GM10266 (cell line): Measurements from ENCODE around the gene CLASP1.
"Not testable (repeated sequence)": the region's sequence is repeated elsewhere in the genome, so short reads cannot be mapped to it uniquely, and the experiment has no call there.

Source experiments
- DNase-seq: peaks from one replicate; pipeline ENCODE4 v3.0.0; 2012; ENCODE audit errors: extremely low spot score
- CTCF ChIP-seq: IDR thresholded peaks from 2 replicates; pipeline ENCODE4 v1.5.1; 2012; ENCODE audit warnings: mild to moderate bottlenecking, low read depth; ENCODE audit not compliant: control insufficient read depth, insufficient read depth; ENCODE audit errors: missing control alignments

CLASP1 gene

DNA sequence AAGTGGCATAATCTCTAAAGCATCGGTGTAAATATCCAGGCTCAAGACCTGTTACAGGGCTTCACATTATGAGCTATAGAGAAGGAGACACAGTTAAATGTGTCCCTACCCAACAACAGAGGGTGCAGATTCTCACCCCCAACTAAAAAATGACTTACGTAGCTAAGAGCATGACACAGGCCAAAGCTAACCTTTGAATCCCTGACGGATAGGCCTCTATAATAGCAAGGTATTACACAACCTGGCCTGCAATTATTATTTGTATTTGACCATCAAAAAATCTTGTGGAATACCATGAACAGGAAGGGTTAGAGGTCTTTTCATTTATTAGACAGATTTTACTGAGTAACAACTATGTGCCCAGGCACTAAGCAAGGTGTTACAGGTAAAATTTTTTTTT is 73.5 kb downstream of the CLASP1 start:
- no peak for DNase-seq
- TF ChIP-seq CTCF: no peak

- DNase-seq: no peak
- no peak for TF ChIP-seq CTCF
These were observed 78.6 kb downstream of the CLASP1 start for GRCh38 chr2:121570667-121571055.

GRCh38 chr2:121570036-121570666 is 79.1 kb downstream of the CLASP1 start:
- TF ChIP-seq CTCF: no peak
- no peak for DNase-seq

- no peak for TF ChIP-seq CTCF
- DNase-seq: no peak
These were observed 81.3 kb downstream of the CLASP1 start for GRCh38 chr2:121567957-121568409.

DNA sequence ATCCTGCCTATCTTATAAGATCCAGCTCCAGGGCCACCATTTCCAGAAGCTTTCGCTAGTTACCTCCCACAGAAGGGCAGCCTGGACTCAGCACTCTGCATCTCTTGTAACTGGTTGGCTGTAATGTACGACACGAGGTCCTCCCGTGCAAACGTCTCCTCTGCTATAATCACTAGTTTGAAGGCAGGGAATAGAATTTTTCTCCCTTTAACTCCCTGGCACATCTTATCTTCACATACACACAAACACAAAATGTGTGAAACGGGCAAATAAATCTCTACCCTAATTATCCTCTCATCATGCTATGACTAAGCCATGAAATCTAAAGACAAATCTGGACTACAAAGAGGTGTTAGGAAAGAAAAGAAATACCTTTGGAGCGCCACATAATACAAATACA is 81.8 kb downstream of the CLASP1 start:
- no peak for DNase-seq
- TF ChIP-seq CTCF: no peak

DNA sequence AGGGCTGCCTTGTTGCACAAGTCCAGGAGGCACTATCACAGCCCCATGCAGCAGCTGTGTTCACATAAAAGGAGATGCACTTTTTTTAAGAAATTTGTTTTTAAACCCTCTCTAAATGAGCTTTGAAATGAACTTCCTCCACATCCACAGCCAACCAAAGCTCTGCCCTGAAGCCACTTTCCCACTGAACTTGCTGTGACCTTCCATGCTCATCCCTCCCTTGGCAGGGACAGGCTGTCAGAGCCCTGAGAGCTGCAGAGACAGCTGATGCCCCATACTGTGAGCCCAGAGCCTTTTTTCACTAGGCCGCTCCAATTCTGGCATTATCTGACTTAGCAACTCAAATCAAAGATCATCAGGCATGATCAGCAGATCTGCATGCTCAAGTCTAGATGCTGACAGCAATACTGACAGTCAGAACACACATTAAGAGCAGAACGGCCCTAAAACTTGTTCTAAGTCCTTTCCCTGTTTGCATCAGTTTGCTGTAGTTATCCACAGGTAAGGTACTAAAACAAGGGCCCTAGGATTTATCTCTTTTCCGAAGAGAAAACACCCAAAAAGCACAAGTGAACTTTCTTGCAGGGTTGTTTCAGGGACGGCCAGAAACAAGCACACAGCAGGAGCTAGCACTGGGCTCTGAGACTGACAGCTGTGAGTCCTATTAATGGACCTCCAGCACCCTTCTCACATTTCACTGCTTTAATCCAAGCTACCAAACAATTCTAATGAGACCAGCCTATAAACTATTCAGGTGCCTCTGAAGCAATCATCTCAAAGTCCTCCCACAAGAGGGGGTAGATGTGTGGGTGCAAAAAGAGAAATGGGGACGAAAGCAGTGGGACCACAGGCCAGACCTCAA is 83.6 kb downstream of the CLASP1 start:
- no peak for TF ChIP-seq CTCF
- no peak for DNase-seq

DNA sequence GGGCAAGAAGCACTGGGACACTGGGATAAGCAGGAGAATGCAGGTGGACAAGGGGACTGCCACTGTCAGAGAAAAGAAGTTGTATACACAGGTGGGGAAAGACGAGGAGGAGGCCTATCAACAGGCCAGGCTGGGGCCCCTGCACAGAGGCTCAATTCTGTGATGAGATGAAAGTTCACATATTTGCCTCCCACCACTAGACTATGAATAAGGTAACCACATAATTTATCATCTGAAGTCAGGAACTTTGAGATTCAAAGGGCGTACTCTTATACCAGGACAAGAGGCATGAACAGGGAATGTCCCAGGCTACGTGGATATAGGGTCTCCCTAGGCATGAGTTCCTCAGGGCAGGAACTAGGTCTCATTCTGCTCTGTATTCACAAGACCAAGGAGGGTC is 84.4 kb downstream of the CLASP1 start:
- no peak for TF ChIP-seq CTCF
- no peak for DNase-seq

- not testable (repeated sequence) for DNase-seq
These were observed 85.5 kb downstream of the CLASP1 start for GRCh38 chr2:121563754-121564153.
